Muscle layer of duodenum (tissue), 2 donors: Measurements from ENCODE around the gene GNS.

Source experiments
- H3K27ac ChIP-seq: one replicate; pipeline ENCODE4 v1.7.0; 2013; ENCODE audit warnings: mild to moderate bottlenecking, low read length
- H3K27me3 ChIP-seq: one replicate; pipeline ENCODE4 v1.7.0; 2013; ENCODE audit warnings: low read depth, mild to moderate bottlenecking, control low read depth, low read length
- H3K36me3 ChIP-seq, 2 donors: one replicate each; pipeline ENCODE4 v1.7.0; 2013; ENCODE audit warnings: low read length in 2 of 2, control low read depth in 1 of 2, mild to moderate bottlenecking in 1 of 2; ENCODE audit not compliant: insufficient read depth in 2 of 2, control insufficient read depth in 1 of 2
- H3K4me1 ChIP-seq, 2 donors: one replicate each; pipeline ENCODE4 v1.7.0; 2013; ENCODE audit warnings: low read length in 2 of 2, mild to moderate bottlenecking in 2 of 2, control low read depth in 1 of 2, moderate library complexity in 1 of 2; ENCODE audit not compliant: insufficient read depth in 2 of 2, control insufficient read depth in 1 of 2
- H3K4me3 ChIP-seq, 2 donors: one replicate each; pipeline ENCODE4 v1.7.0; 2013; ENCODE audit warnings: low read length in 2 of 2, low read depth in 1 of 2, mild to moderate bottlenecking in 1 of 2
- H3K9me3 ChIP-seq, 2 donors: one replicate each; pipeline ENCODE4 v1.7.0; 2013; ENCODE audit warnings: low read length in 2 of 2, control low read depth in 1 of 2, mild to moderate bottlenecking in 1 of 2; ENCODE audit not compliant: control insufficient read depth in 1 of 2
- donor health status: healthy.

Gene GNS

DNA sequence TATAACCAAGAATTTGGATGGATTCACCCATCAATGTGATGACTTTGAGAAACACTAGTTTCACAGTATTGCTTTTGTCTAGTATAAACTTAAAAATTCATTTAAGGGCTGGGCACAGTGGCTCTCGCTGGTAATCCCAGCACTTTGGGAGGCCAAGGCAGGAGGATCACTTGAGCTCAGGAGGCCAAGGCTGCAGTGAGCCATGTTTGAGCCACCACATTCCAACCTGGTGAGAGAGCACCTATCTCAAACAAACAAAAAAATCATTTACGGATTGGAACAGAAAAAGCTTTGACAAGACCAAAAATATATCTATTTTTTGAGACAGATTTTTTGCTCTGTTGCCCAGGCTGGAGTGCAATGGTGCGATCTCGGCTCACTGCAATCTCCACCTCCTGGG is 27.5 kb downstream of the GNS start:
- H3K4me3 ChIP-seq = no peak overlapping the region
- no peak overlapping the region for H3K27ac ChIP-seq
- no peaks in the 10 kb centered on the region for H3K9me3 ChIP-seq
- H3K36me3 ChIP-seq = peaks cover 26 to 43% of the 10 kb centered on the region in 2 donors
- no peaks in the 10 kb centered on the region for H3K27me3 ChIP-seq
- no peaks in the 10 kb centered on the region for H3K4me1 ChIP-seq

- H3K27ac ChIP-seq = peak overlapping the region; percentile 10
- H3K36me3 ChIP-seq = peaks cover 21 to 32% of the 10 kb centered on the region in 2 donors
- no peaks in the 10 kb centered on the region for H3K9me3 ChIP-seq
- no peaks in the 10 kb centered on the region for H3K27me3 ChIP-seq
- H3K4me1 ChIP-seq = no peaks in the 10 kb centered on the region
- H3K4me3 ChIP-seq = no peak overlapping the region
Observed at GRCh38 chr12:64730588-64730969, 28.6 kb downstream of the GNS start.

DNA sequence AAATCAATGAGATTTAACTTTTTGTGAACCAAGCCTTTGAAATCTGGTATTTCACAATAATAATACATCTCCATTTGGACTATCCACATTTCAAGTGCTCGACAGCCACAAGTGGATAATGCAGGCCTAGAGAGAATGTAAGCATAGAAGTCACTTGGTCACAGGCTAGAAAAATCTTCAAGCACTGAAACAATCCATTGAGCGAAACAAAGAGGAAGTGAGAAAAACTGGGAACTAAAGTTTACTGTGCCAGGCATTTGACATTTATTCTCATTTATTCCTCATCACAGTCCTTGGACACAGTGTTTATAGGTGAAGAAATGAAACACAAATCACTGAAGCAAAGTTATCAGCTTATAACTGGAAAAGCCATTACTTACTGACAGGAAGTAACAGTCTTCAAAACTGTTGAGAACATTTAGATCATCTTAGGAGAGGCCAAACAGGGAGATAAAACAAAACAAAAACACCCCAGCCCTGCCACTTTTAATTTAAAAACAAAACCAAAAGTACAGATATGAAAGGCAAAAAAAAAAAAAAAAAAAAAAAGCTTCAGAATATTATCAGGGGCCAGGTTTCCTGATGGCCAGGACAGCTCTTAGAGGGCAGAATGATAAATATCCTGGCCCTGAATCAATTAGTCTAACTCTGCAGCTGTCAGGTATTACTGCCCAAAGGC is 29.2 kb downstream of the GNS start:
- H3K4me3 ChIP-seq = no peak overlapping the region
- H3K27me3 ChIP-seq = no peaks in the 10 kb centered on the region
- H3K9me3 ChIP-seq = no peaks in the 10 kb centered on the region
- H3K4me1 ChIP-seq = no peaks in the 10 kb centered on the region
- H3K36me3 ChIP-seq = peaks cover 16 to 31% of the 10 kb centered on the region in 2 donors
- peak overlapping the region; percentile 10 for H3K27ac ChIP-seq

DNA sequence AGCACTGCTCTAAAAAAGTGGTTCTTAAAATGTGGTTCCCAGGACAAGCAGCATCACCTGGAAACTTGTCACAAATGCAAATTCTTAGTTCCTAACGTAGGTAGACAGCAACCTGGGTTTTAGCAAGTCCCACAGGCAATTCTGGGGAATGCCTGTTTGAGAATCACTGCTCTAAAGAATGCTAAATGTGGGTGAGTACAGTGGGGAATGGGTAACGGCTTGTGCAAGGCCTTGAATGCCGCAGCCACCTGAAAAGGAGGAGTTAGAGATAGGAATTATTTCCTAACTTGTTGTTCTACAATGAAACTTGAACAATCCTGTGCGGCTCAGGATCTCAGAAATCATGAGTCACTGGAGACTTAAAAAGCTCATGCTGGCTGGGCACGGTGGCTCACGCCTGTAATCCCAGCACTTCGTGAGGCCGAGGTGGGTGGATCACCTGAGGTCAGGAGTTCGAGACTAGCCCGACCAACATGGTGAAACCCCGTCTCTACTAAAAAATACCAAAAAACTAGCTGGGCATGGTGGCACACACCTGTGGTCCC is 34.9 kb downstream of the GNS start:
- no peaks in the 10 kb centered on the region for H3K9me3 ChIP-seq
- no peak overlapping the region for H3K4me3 ChIP-seq
- no peaks in the 10 kb centered on the region for H3K27me3 ChIP-seq
- no peak overlapping the region for H3K27ac ChIP-seq
- H3K36me3 ChIP-seq = peaks cover 41 to 57% of the 10 kb centered on the region in 2 donors
- no peaks in the 10 kb centered on the region for H3K4me1 ChIP-seq

DNA sequence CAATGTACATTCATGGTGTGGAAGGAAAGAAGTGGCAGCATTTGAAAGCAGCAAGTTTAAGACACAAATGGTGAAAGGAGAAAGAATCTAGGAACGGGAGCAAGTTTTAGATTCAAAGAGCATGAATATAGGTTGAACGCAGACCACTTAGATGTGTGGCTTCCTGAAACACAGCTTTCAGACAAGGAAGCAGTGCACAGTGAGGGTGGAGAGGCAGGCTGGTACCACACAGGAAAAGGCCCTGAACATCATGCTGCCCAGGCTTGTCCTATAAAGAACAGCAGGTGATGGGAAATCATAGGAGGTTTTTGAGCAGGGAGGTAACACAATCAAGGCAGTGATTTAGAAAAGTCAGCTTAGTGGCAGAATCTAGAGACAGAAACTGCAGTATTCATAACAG is 35.6 kb downstream of the GNS start:
- no peaks in the 10 kb centered on the region for H3K27me3 ChIP-seq
- H3K36me3 ChIP-seq = peaks cover 42 to 59% of the 10 kb centered on the region in 2 donors
- H3K27ac ChIP-seq = no peak overlapping the region
- no peaks in the 10 kb centered on the region for H3K4me1 ChIP-seq
- H3K9me3 ChIP-seq = no peaks in the 10 kb centered on the region
- no peak overlapping the region for H3K4me3 ChIP-seq

GRCh38 chr12:64722835-64723234 is 36.4 kb downstream of the GNS start:
- Histone ChIP-seq H3K9me3 (no peaks in the 10 kb centered on the region), H3K4me1 (no peaks in the 10 kb centered on the region), H3K36me3 (peaks cover 47 to 62% of the 10 kb centered on the region in 2 donors), H3K27me3 (no peaks in the 10 kb centered on the region), H3K27ac (no peak overlapping the region), H3K4me3 (no peak overlapping the region)

DNA sequence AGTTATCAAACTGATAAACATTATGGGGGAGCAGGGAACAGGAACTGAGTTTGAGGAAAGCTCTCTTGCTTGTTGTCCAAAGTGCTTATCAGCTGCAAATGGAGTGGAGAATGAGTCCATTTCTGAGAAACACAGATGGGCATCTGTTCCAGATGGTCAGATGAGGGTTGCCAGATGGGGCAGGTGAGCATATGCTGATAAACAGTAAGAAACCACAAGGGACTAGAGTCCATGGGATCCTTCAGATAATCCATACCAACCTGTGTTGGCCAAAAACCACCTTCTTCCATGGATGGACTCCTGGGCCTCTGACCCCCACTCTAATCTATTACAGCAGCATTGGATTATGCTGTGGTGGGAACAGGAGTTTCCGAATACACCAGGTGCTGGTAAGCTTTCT is 38.3 kb downstream of the GNS start:
- H3K36me3 ChIP-seq = peaks cover 46 to 69% of the 10 kb centered on the region in 2 donors
- H3K27ac ChIP-seq = no peak overlapping the region
- no peaks in the 10 kb centered on the region for H3K27me3 ChIP-seq
- no peaks in the 10 kb centered on the region for H3K9me3 ChIP-seq
- H3K4me3 ChIP-seq = no peak overlapping the region
- no peaks in the 10 kb centered on the region for H3K4me1 ChIP-seq

DNA sequence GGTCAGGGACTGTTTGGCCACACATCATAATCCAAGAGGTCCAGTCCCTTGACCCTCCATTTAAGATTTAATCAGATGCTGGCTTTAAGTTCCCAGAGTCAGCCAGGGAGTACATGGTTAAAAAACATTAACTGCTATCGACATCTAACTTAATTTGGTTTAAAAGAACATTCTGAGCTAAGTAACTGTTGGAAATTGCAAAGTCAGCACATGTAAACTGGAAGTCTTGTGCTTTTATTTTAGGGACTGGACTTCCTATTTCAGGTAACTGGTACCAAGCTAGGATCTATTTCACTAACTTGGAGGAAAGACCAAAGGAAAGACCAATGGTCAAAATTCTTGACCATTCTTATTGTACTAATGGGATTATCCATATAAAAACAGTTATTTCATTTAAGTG is 40.6 kb downstream of the GNS start:
- Histone ChIP-seq H3K36me3 (peaks cover 56 to 66% of the 10 kb centered on the region in 2 donors), H3K27me3 (no peaks in the 10 kb centered on the region), H3K4me3 (no peak overlapping the region), H3K27ac (no peak overlapping the region), H3K9me3 (no peaks in the 10 kb centered on the region), H3K4me1 (no peaks in the 10 kb centered on the region)

DNA sequence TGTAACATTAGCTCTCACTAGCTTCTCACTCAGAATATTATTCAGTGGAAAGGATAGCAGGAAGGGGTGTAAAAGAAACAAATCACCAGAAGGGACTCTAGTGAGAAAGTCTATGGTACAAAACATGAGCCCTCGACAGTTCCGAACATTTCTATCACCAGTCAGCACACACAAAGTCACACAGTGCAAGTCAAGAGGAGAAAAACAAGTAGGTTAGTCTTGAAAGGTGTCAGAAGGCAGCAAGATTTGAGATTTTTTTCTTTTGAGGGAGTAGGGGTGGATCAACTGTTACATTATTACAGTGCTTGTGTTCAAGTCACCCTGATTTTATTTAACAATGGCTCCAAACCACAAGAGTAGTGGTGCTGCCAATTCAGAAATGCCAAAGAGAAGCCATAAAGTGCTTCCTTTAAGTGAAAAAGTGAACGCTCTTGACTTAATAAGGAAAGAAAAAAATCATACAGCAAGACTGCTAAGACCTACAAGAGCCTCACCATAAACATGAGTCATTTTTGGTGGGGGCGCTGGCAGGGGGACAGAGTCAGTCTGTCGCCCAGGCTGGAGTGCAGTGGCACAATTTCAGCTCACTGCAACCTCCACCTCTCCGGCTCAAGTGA is 42.3 kb downstream of the GNS start:
- Histone ChIP-seq H3K4me1 (peaks cover 0 to 5% of the 10 kb centered on the region in 2 donors), H3K36me3 (peaks cover 42 to 50% of the 10 kb centered on the region in 2 donors)

DNA sequence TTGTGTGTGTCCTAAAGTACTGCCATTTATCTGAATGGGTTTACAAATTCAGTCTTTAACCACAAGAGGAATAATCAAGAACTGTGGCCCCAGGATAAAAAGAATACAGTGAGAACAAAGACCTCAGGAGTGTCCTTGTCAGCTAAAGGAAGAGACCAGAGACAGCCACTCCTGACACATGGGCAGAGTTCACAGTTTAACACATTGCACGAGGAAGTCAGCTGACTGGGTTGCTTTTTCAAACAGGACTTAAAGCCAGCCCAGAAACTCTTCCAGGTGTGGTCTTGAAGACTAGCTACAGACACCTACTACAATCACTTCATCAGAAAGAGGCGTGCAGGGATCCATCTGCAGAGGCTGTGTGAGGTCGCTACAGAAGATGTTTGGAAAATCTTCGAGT is 42.8 kb downstream of the GNS start:
- Histone ChIP-seq H3K9me3 (no peaks in the 10 kb centered on the region), H3K27me3 (no peaks in the 10 kb centered on the region), H3K27ac (no peak overlapping the region), H3K4me1 (peaks cover 0 to 5% of the 10 kb centered on the region in 2 donors), H3K4me3 (no peak overlapping the region), H3K36me3 (peaks cover 40 to 45% of the 10 kb centered on the region in 2 donors)

More for the DNA sequence above, 42.3 kb downstream of the GNS start:
- Histone ChIP-seq H3K27me3 (no peaks in the 10 kb centered on the region), H3K4me3 (no peak overlapping the region), H3K9me3 (no peaks in the 10 kb centered on the region), H3K27ac (no peak overlapping the region)

- no peaks in the 10 kb centered on the region for H3K27me3 ChIP-seq
- no peaks in the 10 kb centered on the region for H3K9me3 ChIP-seq
- no peak overlapping the region for H3K27ac ChIP-seq
- peaks cover 0 to 5% of the 10 kb centered on the region in 2 donors for H3K4me1 ChIP-seq
- peaks cover 29 to 30% of the 10 kb centered on the region in 2 donors for H3K36me3 ChIP-seq
- H3K4me3 ChIP-seq = no peak overlapping the region
Observed at GRCh38 chr12:64714551-64714968, 44.6 kb downstream of the GNS start.
